Astrocyte (in vitro differentiated cells and primary cell): ENCODE data around the gene SOHLH2. TPM values are rescaled to one million over a fixed set of nuclear protein-coding genes. Genes with fewer than 3 reads are reported as not detected.

Experiments used
- DNase-seq: peaks from one replicate; pipeline ENCODE4 v3.0.0-alpha.2; 2010; ENCODE audit warnings: low read depth
- FAIRE-seq: peaks from 2 replicates; lab custom pipeline; 2011; peaks lifted over from hg19 to GRCh38; lab: Jason Lieb, UNC
- H2AFZ ChIP-seq: 2 replicates; pipeline ENCODE4 v1.6.0; 2012; ENCODE audit warnings: low read depth, low read length, inconsistent platforms
- H3K27ac ChIP-seq: 2 replicates; pipeline ENCODE4 v1.5.1; 2011; ENCODE audit warnings: low read depth, low read length, inconsistent platforms
- H3K27me3 ChIP-seq: 2 replicates; pipeline ENCODE4 v1.6.0; 2011; ENCODE audit warnings: low read length, inconsistent platforms; ENCODE audit not compliant: insufficient read depth
- H3K36me3 ChIP-seq: 2 replicates; pipeline ENCODE4 v1.5.1; 2011; ENCODE audit warnings: low read length, inconsistent platforms; ENCODE audit not compliant: insufficient read depth
- H3K4me1 ChIP-seq: 2 replicates; pipeline ENCODE4 v1.5.1; 2011; ENCODE audit warnings: low read length, inconsistent platforms; ENCODE audit not compliant: insufficient read depth
- H3K4me2 ChIP-seq: 2 replicates; pipeline ENCODE4 v1.6.0; 2012; ENCODE audit warnings: low read length, inconsistent platforms
- H3K4me3 ChIP-seq: 2 replicates; pipeline ENCODE4 v1.5.1; 2011; ENCODE audit warnings: low read depth, mild to moderate bottlenecking, low read length, inconsistent platforms; ENCODE audit not compliant: insufficient read depth
- H3K79me2 ChIP-seq: 2 replicates; pipeline ENCODE4 v1.6.0; 2012; ENCODE audit warnings: mild to moderate bottlenecking, low read length, inconsistent platforms; ENCODE audit not compliant: insufficient read depth
- H3K9ac ChIP-seq: 2 replicates; pipeline ENCODE4 v1.6.0; 2012; ENCODE audit warnings: mild to moderate bottlenecking, low read length, inconsistent platforms
- H3K9me3 ChIP-seq: 2 replicates; pipeline ENCODE4 v1.5.1; 2012; ENCODE audit warnings: low read depth, mild to moderate bottlenecking, low read length, inconsistent platforms; ENCODE audit not compliant: insufficient read depth
- H4K20me1 ChIP-seq: 2 replicates; pipeline ENCODE4 v1.6.0; 2012; ENCODE audit warnings: low read length, inconsistent platforms; ENCODE audit not compliant: insufficient read depth
- H3K27ac Mint-ChIP-seq: one replicate; pipeline ENCODE4 v1.8.0; 2021; ENCODE audit warnings: mild to moderate bottlenecking, mixed read lengths; ENCODE audit not compliant: unreplicated experiment
- H3K27me3 Mint-ChIP-seq: one replicate; pipeline ENCODE4 v1.8.0; 2021; ENCODE audit warnings: low read depth, mixed read lengths; ENCODE audit not compliant: unreplicated experiment
- H3K36me3 Mint-ChIP-seq: one replicate; pipeline ENCODE4 v1.8.0; 2021; ENCODE audit warnings: low read depth, mixed read lengths; ENCODE audit not compliant: unreplicated experiment
- H3K4me1 Mint-ChIP-seq: one replicate; pipeline ENCODE4 v1.8.0; 2021; ENCODE audit warnings: low read depth, mixed read lengths; ENCODE audit not compliant: unreplicated experiment
- H3K4me3 Mint-ChIP-seq: one replicate; pipeline ENCODE4 v1.8.0; 2021; ENCODE audit warnings: mild to moderate bottlenecking, moderate library complexity, mixed read lengths; ENCODE audit not compliant: unreplicated experiment
- H3K9me3 Mint-ChIP-seq: one replicate; pipeline ENCODE4 v1.8.0; 2021; ENCODE audit warnings: mild to moderate bottlenecking, mixed read lengths; ENCODE audit not compliant: unreplicated experiment
- EZH2 ChIP-seq: IDR thresholded peaks from 2 replicates; pipeline ENCODE4 v1.6.1; 2012; ENCODE audit warnings: mild to moderate bottlenecking, low read length, inconsistent platforms; ENCODE audit not compliant: insufficient read depth
- total RNA-seq: library from RNA; stranded (reverse); gene quantifications from 2 replicates; pipeline ENCODE4 v1.2.1, GENCODE V29; 2021
- TF ChIP-seq, protein P1 (sequence below): IDR thresholded peaks from 2 replicates; pipeline ENCODE4 v1.5.1; 2011; ENCODE audit warnings: low read depth, mild to moderate bottlenecking, inconsistent platforms, low read length, moderate library complexity; ENCODE audit not compliant: insufficient read depth

Gene SOHLH2
- total RNA-seq, 1 donor from 2014 or later: not detected

DNA sequence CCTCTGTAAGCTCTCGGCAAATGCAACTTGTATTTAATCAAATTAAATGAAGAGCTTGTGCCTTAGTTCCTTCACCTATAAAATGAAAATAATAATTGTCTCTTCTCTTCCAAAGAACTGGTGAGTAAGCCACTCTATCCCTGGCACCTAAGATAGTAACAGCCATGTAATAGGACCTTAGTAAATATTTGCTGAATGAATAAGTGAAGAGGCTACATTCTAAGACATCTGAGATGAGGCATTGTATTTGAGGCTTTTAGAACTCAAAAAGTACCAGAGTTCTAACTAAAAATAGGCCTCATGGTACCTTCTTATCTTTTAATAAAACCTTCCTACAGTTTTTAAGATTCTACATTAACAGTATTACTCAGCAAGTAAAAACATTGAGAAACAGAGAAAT is 65.9 kb downstream of the SOHLH2 start:
- Mint-ChIP-seq H3K4me3 (no peak overlapping the region), H3K36me3 (no peaks in the 10 kb centered on the region), H3K27ac (no peak overlapping the region), H3K4me1 (peaks cover 5% of the 10 kb centered on the region), H3K27me3 (peaks cover 2% of the 10 kb centered on the region), H3K9me3 (peaks cover 3% of the 10 kb centered on the region)
- H3K4me3 ChIP-seq: no peak overlapping the region
- H3K36me3 ChIP-seq: no peaks in the 10 kb centered on the region
- H3K79me2 ChIP-seq: no peaks in the 10 kb centered on the region
- no peaks in the 10 kb centered on the region for H3K27me3 ChIP-seq
- peak; percentile 29 for DNase-seq
- H3K9ac ChIP-seq: no peak overlapping the region
- H3K4me2 ChIP-seq: no peak overlapping the region
- H3K9me3 ChIP-seq: no peaks in the 10 kb centered on the region
- no peaks in the 10 kb centered on the region for H4K20me1 ChIP-seq
- H2AFZ ChIP-seq: no peak overlapping the region
- no peak for FAIRE-seq
- no peak overlapping the region for H3K27ac ChIP-seq
- H3K4me1 ChIP-seq: no peaks in the 10 kb centered on the region
- no peak for TF ChIP-seq EZH2
- TF ChIP-seq, protein P1, sequence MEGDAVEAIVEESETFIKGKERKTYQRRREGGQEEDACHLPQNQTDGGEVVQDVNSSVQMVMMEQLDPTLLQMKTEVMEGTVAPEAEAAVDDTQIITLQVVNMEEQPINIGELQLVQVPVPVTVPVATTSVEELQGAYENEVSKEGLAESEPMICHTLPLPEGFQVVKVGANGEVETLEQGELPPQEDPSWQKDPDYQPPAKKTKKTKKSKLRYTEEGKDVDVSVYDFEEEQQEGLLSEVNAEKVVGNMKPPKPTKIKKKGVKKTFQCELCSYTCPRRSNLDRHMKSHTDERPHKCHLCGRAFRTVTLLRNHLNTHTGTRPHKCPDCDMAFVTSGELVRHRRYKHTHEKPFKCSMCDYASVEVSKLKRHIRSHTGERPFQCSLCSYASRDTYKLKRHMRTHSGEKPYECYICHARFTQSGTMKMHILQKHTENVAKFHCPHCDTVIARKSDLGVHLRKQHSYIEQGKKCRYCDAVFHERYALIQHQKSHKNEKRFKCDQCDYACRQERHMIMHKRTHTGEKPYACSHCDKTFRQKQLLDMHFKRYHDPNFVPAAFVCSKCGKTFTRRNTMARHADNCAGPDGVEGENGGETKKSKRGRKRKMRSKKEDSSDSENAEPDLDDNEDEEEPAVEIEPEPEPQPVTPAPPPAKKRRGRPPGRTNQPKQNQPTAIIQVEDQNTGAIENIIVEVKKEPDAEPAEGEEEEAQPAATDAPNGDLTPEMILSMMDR: no peak

DNA sequence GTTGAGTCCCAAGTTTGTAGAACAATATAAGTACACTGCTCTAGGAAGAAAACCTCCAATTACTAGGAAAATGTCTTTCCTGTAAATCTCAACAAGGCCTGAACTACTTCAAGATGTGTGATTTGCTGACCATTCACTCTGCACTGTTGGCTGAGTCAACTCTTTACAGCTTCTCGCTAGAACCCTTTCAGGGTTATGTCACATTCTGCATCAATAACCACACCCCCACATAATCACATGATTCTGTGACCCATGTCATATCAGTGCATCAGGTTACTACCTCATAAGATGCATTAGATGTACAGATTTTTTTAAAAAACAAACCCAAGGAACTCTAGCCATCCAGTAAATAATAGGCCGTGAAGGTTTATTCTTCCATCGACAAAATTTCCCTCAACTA is 67.0 kb downstream of the SOHLH2 start:
- Mint-ChIP-seq H3K9me3 (peaks cover 3% of the 10 kb centered on the region), H3K27me3 (peaks cover 2% of the 10 kb centered on the region), H3K4me1 (peaks cover 5% of the 10 kb centered on the region), H3K4me3 (no peak overlapping the region), H3K27ac (no peak overlapping the region), H3K36me3 (no peaks in the 10 kb centered on the region)
- Histone ChIP-seq H3K36me3 (no peaks in the 10 kb centered on the region), H3K27ac (no peak overlapping the region), H3K4me2 (no peak overlapping the region), H3K4me1 (no peaks in the 10 kb centered on the region), H2AFZ (no peak overlapping the region), H3K4me3 (no peak overlapping the region), H4K20me1 (no peaks in the 10 kb centered on the region), H3K27me3 (no peaks in the 10 kb centered on the region), H3K9me3 (no peaks in the 10 kb centered on the region), H3K79me2 (no peaks in the 10 kb centered on the region), H3K9ac (no peak overlapping the region)
- DNase-seq: no peak
- TF ChIP-seq EZH2: no peak
- TF ChIP-seq, protein P1: no peak
- FAIRE-seq: no peak

DNA sequence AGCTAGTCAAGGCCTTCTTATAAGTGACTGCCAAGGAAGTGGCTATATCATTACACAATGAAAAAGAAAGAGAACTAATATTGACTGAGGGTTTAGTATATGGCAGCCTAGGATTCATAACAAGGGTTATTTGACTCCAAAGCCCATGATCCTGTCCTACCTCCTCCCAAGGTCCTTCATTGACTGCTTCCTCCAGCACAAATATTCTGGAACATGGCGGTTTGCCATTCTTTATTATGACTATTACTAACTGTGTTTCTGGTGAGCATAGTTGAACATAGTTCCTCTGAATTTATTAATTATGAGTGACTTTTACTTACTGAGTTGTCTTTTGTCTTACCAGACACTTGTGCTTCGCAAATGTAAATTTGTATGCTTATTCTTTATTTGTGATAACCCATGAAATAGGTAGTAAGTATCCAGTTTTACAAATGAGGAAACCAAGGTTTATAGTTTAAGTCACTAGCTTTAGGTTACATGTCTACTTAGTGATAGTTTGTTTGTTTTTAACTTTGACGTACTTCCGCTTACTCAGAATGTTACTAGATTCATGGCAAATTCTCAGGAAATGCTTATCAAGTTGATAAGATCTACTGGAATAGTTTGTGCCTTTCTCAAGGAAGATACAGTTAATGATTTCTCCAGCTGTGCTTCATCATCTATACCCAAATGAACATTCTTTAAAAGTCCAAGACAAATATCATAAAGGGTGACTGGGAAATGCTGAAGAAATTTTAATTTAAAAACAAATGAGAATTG is 67.7 kb downstream of the SOHLH2 start:
- H3K4me1 ChIP-seq: no peaks in the 10 kb centered on the region
- H4K20me1 ChIP-seq: no peaks in the 10 kb centered on the region
- DNase-seq (no peak), FAIRE-seq (no peak)
- no peak overlapping the region for H3K4me3 Mint-ChIP-seq
- H3K4me3 ChIP-seq: no peak overlapping the region
- H3K4me1 Mint-ChIP-seq: peaks cover 5% of the 10 kb centered on the region
- H3K27me3 Mint-ChIP-seq: peaks cover 2% of the 10 kb centered on the region
- peaks cover 3% of the 10 kb centered on the region for H3K9me3 Mint-ChIP-seq
- H3K9ac ChIP-seq: no peak overlapping the region
- no peaks in the 10 kb centered on the region for H3K36me3 Mint-ChIP-seq
- no peaks in the 10 kb centered on the region for H3K9me3 ChIP-seq
- TF ChIP-seq, protein P1: no peak
- TF ChIP-seq EZH2: no peak
- no peaks in the 10 kb centered on the region for H3K36me3 ChIP-seq
- H3K27ac Mint-ChIP-seq: no peak overlapping the region
- H2AFZ ChIP-seq: no peak overlapping the region
- H3K27me3 ChIP-seq: no peaks in the 10 kb centered on the region
- no peaks in the 10 kb centered on the region for H3K79me2 ChIP-seq
- H3K4me2 ChIP-seq: no peak overlapping the region
- no peak overlapping the region for H3K27ac ChIP-seq
